ENCODE measurements around the gene CAPZA2. TPM values are rescaled to one million over a fixed set of nuclear protein-coding genes. Genes with fewer than 3 reads are reported as not detected.

CAPZA2 gene
- polyA plus RNA-seq, 1 experiment, result 188 TPM

- ChIA-PET POLR2A (no interaction called here), CTCF (no interaction called here)
- H3K9me3 ChIP-seq (ENCODE audit: control insufficient read depth, insufficient read depth, low read length), result no peaks in the 10 kb centered on the region
- no peak for DNase-seq (ENCODE audit: low read depth, low spot score)
- H3K27ac ChIP-seq (ENCODE audit: low read depth, low read length), result no peak overlapping the region
- no peaks in the 10 kb centered on the region for H3K27me3 ChIP-seq (ENCODE audit: control insufficient read depth, insufficient read depth, low read length)
- H3K4me3 ChIP-seq (ENCODE audit: low read depth, low read length), result no peak overlapping the region
- no peak for TF ChIP-seq CTCF (IDR thresholded peaks at IDR 0.05; ENCODE audit: low read depth, low read length)
Observed at GRCh38 chr7:116884691-116885090, 22.3 kb downstream of the CAPZA2 start.

- DNase-seq (ENCODE audit: low read depth, low spot score), result no peak
- H3K27ac ChIP-seq (ENCODE audit: low read depth, low read length), result no peak overlapping the region
- ChIA-PET CTCF (no interaction called here), POLR2A (no interaction called here)
- no peaks in the 10 kb centered on the region for H3K9me3 ChIP-seq (ENCODE audit: control insufficient read depth, insufficient read depth, low read length)
- no peaks in the 10 kb centered on the region for H3K27me3 ChIP-seq (ENCODE audit: control insufficient read depth, insufficient read depth, low read length)
- no peak overlapping the region for H3K4me3 ChIP-seq (ENCODE audit: low read depth, low read length)
- TF ChIP-seq CTCF (IDR thresholded peaks at IDR 0.05; ENCODE audit: low read depth, low read length), result no peak
Observed at GRCh38 chr7:116885724-116886123, 23.3 kb downstream of the CAPZA2 start.

- Histone ChIP-seq H3K9me3 (ENCODE audit: control insufficient read depth, insufficient read depth, low read length) (no peaks in the 10 kb centered on the region), H3K27me3 (ENCODE audit: control insufficient read depth, insufficient read depth, low read length) (no peaks in the 10 kb centered on the region), H3K4me3 (ENCODE audit: low read depth, low read length) (no peak overlapping the region), H3K27ac (ENCODE audit: low read depth, low read length) (no peak overlapping the region)
- CTCF ChIA-PET, result no interaction called here
- DNase-seq (ENCODE audit: low read depth, low spot score), result no peak
- POLR2A ChIA-PET, result no interaction called here
- TF ChIP-seq CTCF (IDR thresholded peaks at IDR 0.05; ENCODE audit: low read depth, low read length), result no peak
Observed at GRCh38 chr7:116886543-116887156, 24.3 kb downstream of the CAPZA2 start.

DNA sequence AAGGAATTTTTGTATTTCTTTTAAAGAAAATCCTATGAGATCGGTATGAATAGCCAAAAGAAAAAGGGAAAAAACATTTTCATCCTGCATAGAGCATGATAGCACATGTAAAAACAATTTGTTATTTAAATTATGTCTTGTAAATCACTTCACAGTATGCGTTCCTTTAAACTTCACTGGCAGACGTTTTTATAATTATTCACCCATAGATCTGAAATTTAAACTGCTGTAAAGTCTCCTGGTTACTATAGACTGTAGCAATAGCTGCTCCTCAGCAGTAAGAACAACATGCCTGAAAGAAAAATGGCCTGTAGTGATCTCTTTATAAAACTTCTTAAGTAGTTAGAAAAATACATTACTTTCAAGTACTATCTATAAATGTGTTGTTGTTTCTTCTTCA lies 26.5 kb downstream of the CAPZA2 start:
- no peak for TF ChIP-seq CTCF (IDR thresholded peaks at IDR 0.05; ENCODE audit: low read depth, low read length)
- H3K4me3 ChIP-seq (ENCODE audit: low read depth, low read length), result no peak overlapping the region
- H3K9me3 ChIP-seq (ENCODE audit: control insufficient read depth, insufficient read depth, low read length), result no peaks in the 10 kb centered on the region
- CTCF ChIA-PET, result interaction anchor here (0.6 to 1.2 kb wide), 2 partner anchors 709 to 951 kb away, joined by 3 read pairs; no protein-coding TSS in a partner anchor
- H3K27ac ChIP-seq (ENCODE audit: low read depth, low read length), result no peak overlapping the region
- POLR2A ChIA-PET, result no interaction called here
- DNase-seq (ENCODE audit: low read depth, low spot score), result no peak
- no peaks in the 10 kb centered on the region for H3K27me3 ChIP-seq (ENCODE audit: control insufficient read depth, insufficient read depth, low read length)

DNA sequence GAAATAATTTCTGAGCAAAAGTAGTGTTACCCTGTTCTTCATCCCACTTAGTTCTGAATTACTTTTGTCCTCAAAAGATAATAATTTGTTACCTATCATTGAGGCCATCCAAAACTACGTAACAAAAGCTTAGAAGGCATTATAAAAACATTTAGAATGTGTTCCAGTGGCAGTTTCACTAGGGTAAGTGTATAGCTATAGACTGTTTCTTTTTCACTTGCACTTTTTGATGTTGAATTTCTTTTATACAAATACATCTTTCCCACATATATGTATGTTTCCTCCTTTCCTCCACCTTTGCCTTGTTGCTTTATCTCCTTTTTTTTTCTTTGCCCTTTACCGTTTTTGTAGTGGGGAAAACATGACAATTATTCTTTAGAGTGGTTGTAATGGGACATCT lies 33.5 kb downstream of the CAPZA2 start:
- Histone ChIP-seq H3K27me3 (ENCODE audit: control insufficient read depth, insufficient read depth, low read length) (no peaks in the 10 kb centered on the region), H3K4me3 (ENCODE audit: low read depth, low read length) (no peak overlapping the region), H3K9me3 (ENCODE audit: control insufficient read depth, insufficient read depth, low read length) (no peaks in the 10 kb centered on the region), H3K27ac (ENCODE audit: low read depth, low read length) (no peak overlapping the region)
- DNase-seq (ENCODE audit: low read depth, low spot score), result no peak
- no peak for TF ChIP-seq CTCF (IDR thresholded peaks at IDR 0.05; ENCODE audit: low read depth, low read length)
- POLR2A ChIA-PET, result no interaction called here
- CTCF ChIA-PET, result interaction anchor here (2.5 kb wide), 1 partner anchor 34 kb away, joined by 8 read pairs; no protein-coding TSS in a partner anchor
